ENCODE data around the gene BSN.

The BSN gene

DNA sequence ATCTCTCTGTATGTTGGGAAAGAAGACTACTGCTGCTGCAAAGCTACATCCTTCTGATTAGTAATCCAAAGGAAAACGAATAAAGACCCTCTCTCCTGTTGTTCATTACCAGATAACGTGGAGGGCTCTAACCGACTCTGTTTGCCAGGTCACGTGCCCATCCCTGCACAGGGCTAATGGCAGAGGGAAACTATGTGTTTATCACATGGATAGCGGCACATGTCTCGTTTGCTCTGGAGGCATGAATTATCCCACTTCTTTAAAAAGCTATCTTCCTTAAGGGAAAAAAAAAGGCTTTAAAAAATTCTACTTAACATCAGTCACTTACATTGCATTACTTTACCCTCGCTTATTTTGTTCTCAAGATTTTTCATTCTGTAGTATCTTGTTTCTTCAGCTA, 87.0 kb downstream of the BSN start:
- Histone ChIP-seq H3K27me3 (ENCODE audit: insufficient read depth, low read length) (no peaks in the 10 kb centered on the region), H3K79me2 (ENCODE audit: insufficient read depth, low read length) (no peaks in the 10 kb centered on the region), H3K9me2 (ENCODE audit: low read depth, low read length) (no peaks in the 10 kb centered on the region), H3K4me1 (ENCODE audit: insufficient read depth, low read length, severe bottlenecking) (no peaks in the 10 kb centered on the region), H3K9me3 (ENCODE audit: low read length) (no peaks in the 10 kb centered on the region), H2AFZ (ENCODE audit: low read length) (no peak overlapping the region), H3F3A (ENCODE audit: insufficient read depth, low read length) (no peaks in the 10 kb centered on the region), H3K9ac (ENCODE audit: low read length) (no peak overlapping the region), H3K27ac (ENCODE audit: low read depth, low read length, poor library complexity, severe bottlenecking) (no peak overlapping the region), H3K4me3 (ENCODE audit: low read depth, low read length, poor library complexity, severe bottlenecking) (no peak overlapping the region), H3K36me3 (ENCODE audit: insufficient read depth, low read length) (no peaks in the 10 kb centered on the region), H4K20me1 (ENCODE audit: insufficient read depth, low read length) (no peaks in the 10 kb centered on the region), H3K4me2 (ENCODE audit: low read length) (no peak overlapping the region)
- TF ChIP-seq, protein P1, sequence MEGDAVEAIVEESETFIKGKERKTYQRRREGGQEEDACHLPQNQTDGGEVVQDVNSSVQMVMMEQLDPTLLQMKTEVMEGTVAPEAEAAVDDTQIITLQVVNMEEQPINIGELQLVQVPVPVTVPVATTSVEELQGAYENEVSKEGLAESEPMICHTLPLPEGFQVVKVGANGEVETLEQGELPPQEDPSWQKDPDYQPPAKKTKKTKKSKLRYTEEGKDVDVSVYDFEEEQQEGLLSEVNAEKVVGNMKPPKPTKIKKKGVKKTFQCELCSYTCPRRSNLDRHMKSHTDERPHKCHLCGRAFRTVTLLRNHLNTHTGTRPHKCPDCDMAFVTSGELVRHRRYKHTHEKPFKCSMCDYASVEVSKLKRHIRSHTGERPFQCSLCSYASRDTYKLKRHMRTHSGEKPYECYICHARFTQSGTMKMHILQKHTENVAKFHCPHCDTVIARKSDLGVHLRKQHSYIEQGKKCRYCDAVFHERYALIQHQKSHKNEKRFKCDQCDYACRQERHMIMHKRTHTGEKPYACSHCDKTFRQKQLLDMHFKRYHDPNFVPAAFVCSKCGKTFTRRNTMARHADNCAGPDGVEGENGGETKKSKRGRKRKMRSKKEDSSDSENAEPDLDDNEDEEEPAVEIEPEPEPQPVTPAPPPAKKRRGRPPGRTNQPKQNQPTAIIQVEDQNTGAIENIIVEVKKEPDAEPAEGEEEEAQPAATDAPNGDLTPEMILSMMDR (IDR thresholded peaks at IDR 0.05; ENCODE audit: low read length), result no peak
- no peak for TF ChIP-seq EZH2 (IDR thresholded peaks at IDR 0.05; ENCODE audit: borderline replicate concordance, low read length)

DNA sequence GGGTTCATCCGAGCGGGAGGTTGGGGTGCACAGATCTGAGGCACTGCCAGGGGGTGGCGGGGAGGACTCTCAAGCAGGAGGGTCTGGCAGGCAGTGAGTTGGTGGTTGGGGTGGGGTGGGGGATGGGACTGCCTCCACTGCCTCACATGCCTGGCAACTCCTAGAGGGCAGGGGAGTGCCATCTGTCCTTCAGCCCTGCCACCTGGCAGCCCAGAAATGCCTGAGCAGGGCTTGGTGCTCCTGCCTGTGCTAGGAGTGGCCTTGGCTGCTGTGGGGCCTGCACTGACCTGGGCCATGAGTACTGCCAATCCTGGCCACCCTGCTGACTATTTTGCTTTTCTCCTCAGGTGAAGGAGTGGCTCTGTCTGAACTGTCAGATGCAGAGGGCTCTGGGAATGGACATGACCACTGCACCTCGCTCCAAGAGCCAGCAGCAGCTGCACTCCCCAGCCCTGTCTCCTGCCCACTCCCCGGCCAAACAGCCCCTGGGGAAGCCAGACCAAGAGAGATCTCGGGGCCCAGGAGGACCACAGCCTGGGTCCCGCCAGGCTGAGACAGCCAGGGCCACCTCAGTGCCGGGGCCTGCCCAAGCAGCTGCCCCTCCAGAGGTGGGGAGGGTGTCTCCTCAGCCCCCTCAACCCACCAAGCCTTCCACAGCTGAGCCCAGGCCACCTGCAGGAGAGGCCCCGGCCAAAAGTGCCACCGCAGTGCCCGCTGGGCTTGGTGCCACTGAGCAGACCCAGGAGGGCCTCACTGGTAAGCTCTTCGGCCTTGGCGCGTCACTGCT, 87.8 kb downstream of the BSN start:
- no peak overlapping the region for H3K4me2 ChIP-seq (ENCODE audit: low read length)
- H3K27me3 ChIP-seq (ENCODE audit: insufficient read depth, low read length), result 0 out of 2 replicates have a peak, but pooled peaks cover 3% of the 10 kb centered on the region
- no peak overlapping the region for H3K9ac ChIP-seq (ENCODE audit: low read length)
- no peaks in the 10 kb centered on the region for H4K20me1 ChIP-seq (ENCODE audit: insufficient read depth, low read length)
- no peaks in the 10 kb centered on the region for H3K9me3 ChIP-seq (ENCODE audit: low read length)
- no peak overlapping the region for H3K27ac ChIP-seq (ENCODE audit: low read depth, low read length, poor library complexity, severe bottlenecking)
- no peaks in the 10 kb centered on the region for H3K36me3 ChIP-seq (ENCODE audit: insufficient read depth, low read length)
- no peaks in the 10 kb centered on the region for H3F3A ChIP-seq (ENCODE audit: insufficient read depth, low read length)
- H2AFZ ChIP-seq (ENCODE audit: low read length), result no peak overlapping the region
- no peaks in the 10 kb centered on the region for H3K9me2 ChIP-seq (ENCODE audit: low read depth, low read length)
- TF ChIP-seq EZH2 (IDR thresholded peaks at IDR 0.05; ENCODE audit: borderline replicate concordance, low read length), result no peak
- TF ChIP-seq, protein P1 (IDR thresholded peaks at IDR 0.05; ENCODE audit: low read length), result no peak
- H3K4me3 ChIP-seq (ENCODE audit: low read depth, low read length, poor library complexity, severe bottlenecking), result no peak overlapping the region
- no peaks in the 10 kb centered on the region for H3K79me2 ChIP-seq (ENCODE audit: insufficient read depth, low read length)
- H3K4me1 ChIP-seq (ENCODE audit: insufficient read depth, low read length, severe bottlenecking), result no peaks in the 10 kb centered on the region

DNA sequence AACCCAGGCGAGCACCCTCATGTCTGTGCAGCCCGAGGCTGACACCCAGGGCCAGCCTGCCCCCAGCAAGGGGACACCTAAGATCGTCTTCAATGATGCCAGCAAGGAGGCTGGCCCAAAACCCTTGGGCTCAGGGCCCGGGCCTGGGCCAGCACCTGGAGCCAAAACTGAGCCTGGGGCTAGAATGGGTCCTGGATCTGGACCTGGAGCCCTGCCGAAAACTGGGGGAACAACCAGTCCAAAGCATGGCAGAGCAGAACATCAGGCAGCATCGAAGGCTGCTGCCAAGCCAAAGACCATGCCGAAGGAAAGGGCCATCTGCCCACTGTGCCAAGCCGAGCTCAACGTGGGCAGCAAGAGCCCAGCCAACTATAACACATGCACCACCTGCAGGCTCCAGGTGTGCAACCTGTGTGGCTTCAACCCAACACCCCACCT, 88.5 kb downstream of the BSN start:
- H3K27me3 ChIP-seq (ENCODE audit: insufficient read depth, low read length), result 0 out of 2 replicates have a peak, but pooled peaks cover 3% of the 10 kb centered on the region
- no peaks in the 10 kb centered on the region for H3K9me2 ChIP-seq (ENCODE audit: low read depth, low read length)
- H3K9ac ChIP-seq (ENCODE audit: low read length), result no peak overlapping the region
- no peaks in the 10 kb centered on the region for H3K36me3 ChIP-seq (ENCODE audit: insufficient read depth, low read length)
- no peak overlapping the region for H3K4me3 ChIP-seq (ENCODE audit: low read depth, low read length, poor library complexity, severe bottlenecking)
- no peak overlapping the region for H3K4me2 ChIP-seq (ENCODE audit: low read length)
- no peaks in the 10 kb centered on the region for H3F3A ChIP-seq (ENCODE audit: insufficient read depth, low read length)
- no peak overlapping the region for H3K27ac ChIP-seq (ENCODE audit: low read depth, low read length, poor library complexity, severe bottlenecking)
- TF ChIP-seq, protein P1 (IDR thresholded peaks at IDR 0.05; ENCODE audit: low read length), result no peak
- TF ChIP-seq EZH2 (IDR thresholded peaks at IDR 0.05; ENCODE audit: borderline replicate concordance, low read length), result no peak
- H2AFZ ChIP-seq (ENCODE audit: low read length), result no peak overlapping the region
- no peaks in the 10 kb centered on the region for H3K79me2 ChIP-seq (ENCODE audit: insufficient read depth, low read length)
- no peaks in the 10 kb centered on the region for H3K4me1 ChIP-seq (ENCODE audit: insufficient read depth, low read length, severe bottlenecking)
- no peaks in the 10 kb centered on the region for H3K9me3 ChIP-seq (ENCODE audit: low read length)
- no peaks in the 10 kb centered on the region for H4K20me1 ChIP-seq (ENCODE audit: insufficient read depth, low read length)

All from OCI-LY1 (cell line).